ENCODE results near the gene MYMK.

The MYMK gene

GRCh38 chr9:133499892-133500270 lies 24.9 kb downstream of the MYMK start:
- no peak for DNase-seq (ENCODE audit: low spot score)

GRCh38 chr9:133499132-133499891 lies 25.4 kb downstream of the MYMK start:
- no peak for DNase-seq (ENCODE audit: low spot score)

GRCh38 chr9:133496861-133497842 lies 27.6 kb downstream of the MYMK start:
- DNase-seq (ENCODE audit: low spot score), result no peak

DNA sequence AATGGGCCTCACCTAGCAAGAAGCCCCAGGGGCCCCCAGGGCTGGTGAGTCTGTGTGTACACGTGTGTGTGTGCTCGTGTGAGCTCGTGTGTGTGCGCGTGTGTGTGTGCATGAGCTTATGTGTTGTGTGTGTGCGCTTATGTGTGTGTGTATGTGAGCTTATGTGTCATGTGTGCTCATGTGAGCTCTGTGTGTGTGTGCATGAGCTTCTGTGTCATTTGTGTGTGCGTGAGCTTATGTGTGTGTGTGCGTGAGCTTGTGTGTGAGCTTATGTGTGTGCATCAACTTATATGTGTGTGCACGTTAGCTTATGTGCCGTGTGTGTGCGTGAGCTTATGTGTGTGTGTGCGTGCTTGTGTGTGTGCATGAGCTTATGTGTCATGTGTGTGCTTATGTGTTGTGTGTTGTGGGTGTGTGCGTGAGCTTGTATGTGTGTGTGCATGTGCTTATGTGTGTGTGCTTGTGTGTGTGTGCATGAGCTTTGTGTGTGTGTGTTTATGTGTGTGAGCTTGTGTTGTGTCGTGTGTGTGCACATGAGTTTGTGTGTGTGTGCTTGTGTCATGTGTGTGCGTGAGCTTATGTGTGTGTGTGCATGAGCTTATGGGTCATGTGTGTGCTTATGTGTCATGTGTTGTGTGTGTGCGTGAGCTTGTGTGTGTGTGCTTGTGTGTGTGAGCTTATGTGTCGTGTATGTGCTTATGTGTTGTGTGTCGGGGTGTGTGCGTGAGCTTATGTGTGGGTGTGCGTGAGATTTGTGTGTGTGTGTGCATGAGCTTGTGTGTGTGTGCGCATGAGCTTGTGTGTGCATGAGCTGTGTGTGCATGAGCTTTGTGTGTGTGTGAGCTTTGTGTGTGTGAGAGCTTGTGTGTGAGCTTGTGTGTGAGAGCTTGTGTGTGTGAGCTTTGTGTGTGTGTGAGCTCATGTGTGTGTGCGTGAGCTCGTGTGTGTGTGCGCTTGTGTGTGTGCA lies 29.1 kb downstream of the MYMK start:
- no peak for DNase-seq (ENCODE audit: low spot score)

DNA sequence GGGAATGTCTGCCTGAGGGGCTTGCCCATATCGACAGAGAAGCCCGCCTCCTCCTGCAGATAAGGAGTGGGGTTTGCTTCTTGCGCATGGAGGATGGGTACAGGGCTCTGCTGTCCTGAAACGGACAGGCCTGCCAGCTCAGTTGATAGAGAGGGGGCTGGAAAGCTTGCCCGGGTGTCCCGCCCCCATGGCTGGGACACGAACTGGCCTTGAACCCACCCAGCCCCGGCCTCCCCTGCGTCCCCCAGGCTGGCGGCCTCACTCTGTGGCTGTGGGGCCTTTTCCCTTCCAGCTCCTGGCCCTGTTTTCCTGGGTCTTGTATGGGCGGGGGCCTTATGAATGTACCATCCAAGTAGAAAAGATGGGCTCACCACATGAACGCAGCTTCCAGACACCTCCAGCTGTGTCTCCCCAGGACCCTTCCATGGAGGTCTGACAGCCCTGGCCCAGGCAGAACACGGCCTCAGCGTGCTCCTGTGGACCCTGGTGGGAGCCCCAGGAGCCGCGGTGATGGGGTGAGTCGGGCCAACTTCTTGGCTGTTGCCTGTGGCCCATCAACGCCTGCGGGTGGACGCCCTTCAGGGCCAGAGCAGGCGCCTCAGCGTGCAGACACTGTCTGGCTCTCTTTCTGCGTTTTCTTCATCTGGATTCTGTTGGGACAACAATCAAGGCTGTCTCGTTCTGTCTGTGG lies 30.0 kb downstream of the MYMK start:
- DNase-seq (ENCODE audit: low spot score), result no peak

DNA sequence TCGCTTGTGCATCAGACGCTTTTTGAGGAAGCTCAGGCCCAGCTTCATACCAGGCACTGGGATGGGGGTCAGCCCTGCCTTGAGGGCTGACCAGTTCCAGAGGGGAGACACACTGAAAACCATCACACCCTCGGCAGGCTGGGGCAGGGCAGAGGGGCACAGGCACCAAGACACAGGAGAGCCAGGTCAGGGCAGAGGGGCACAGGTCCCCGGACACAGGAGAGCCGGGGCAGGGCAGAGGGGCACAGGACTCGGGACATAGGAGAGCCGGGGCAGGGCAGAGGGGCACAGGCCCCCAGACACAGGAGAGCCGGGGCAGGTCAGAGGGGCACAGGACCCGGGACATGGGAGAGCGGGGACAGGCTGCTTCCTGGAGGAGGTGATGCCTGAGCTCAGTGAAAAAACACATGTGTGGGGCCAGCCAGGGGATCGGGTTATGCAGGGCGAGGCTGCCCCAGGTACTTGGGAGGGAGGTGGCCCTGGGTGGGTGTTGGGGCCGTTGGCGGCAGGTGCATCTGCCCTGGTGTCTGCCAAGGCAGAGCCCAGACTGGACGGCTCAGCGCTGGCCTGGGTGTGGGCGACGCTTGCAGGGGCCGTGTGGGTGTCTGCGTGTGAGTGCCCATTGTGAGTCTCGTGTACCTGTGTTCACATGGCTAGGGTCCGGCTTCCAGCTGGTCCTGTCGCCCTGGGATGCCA lies 30.8 kb downstream of the MYMK start:
- no peak for DNase-seq (ENCODE audit: low spot score)

DNA sequence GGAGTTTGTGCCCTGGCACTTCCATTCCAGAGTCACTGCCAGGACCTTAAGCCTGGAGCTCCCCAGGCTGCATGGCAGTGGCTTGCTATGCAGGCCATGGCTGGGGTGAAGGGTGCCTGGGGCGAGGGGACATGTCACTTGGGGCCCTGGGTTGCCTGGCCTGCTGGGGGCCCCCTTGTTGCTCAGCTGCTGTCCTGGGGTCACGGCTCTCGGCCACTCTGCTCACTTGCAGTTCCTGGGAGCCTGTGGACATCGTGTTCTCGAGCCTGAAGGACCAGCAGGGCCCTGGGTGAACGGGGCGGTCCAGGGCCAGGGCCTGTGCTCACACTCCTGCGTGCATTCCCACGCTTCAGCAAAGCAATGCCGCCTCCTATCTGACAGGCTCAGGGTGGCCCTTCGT lies 31.3 kb downstream of the MYMK start:
- no peak for DNase-seq (ENCODE audit: low spot score)

GRCh38 chr9:133492061-133493021 lies 32.4 kb downstream of the MYMK start:
- no peak for DNase-seq (ENCODE audit: low spot score)

DNA sequence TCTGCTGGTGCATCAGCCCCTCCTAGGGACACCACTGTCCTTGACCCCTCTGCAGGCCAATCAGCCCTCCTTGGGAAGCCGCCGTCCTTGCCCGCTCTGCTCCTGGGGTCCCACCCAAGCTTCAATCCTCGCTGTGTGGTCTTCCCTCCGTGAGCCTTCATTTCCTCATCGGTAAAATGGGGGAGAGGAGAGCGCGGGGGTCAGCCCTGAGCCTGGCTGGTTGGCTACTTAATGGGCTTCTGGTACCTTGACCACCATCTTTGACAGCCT lies 33.2 kb downstream of the MYMK start:
- DNase-seq (ENCODE audit: low spot score), result no peak

DNA sequence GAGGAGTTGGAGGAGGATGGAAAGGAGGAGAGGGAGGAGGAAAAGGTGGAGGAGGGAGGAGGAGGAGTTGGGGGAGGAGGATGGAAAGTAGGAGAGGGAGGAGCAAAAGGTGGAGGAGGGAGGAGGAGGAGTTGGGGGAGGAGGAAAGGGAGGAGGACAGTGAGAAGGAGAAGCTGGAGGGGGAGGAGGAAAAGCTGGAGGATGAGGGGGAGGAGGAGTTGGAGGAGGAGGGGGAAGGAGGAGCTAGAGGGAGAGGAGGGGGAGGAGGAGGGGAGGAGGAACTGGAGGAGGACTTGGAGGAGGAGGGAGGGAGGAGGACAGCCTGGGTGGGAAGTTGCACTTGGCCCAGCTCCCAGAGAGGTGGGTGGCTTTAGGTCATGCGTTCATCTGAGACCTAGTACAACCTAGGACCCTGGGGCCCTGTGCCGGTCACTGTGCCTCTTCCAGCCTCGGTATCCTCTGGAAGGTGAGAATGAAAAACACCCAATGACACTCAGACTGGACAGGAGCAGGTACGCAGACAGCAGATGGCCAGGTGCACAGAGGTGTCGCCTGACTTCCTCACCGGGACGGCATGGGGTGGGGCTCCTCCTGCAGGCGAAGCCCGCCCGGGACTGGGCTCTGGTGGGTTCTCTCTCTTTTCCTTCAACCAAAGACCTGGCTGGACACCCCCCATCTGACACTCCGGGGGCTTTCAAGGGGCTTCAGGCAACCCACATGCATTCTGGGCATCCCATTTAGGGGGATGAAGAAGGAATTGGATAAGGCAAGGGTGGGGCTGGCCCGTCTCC lies 33.7 kb downstream of the MYMK start:
- no peak for DNase-seq (ENCODE audit: low spot score)

GRCh38 chr9:133490201-133490681 lies 34.5 kb downstream of the MYMK start:
- DNase-seq (ENCODE audit: low spot score), result no peak

- DNase-seq (ENCODE audit: low spot score), result no peak
Observed at GRCh38 chr9:133489253-133490190, 35.2 kb downstream of the MYMK start.

- DNase-seq (ENCODE audit: low spot score), result no peak
Observed at GRCh38 chr9:133488686-133489252, 36.0 kb downstream of the MYMK start.

DNA sequence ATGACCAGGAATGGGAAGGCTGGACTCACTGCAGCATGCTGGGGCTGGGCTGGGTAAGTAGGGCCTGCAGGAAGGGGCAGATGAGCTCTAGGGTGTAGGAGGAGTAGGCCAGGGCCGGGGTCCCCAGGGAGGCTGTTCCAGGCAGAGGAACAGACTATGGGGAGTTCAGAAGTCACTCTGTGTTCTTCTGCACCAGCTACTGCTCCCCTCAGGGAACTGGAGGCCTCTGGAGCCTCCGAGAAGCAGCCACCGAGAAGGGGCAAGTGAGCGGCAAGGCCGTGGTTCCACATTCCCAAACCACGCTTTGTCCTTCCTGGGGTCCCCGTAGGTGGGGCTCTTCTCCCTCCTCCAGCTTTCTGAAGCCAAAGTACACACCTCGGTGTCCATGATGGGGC lies 37.4 kb downstream of the MYMK start:
- DNase-seq (ENCODE audit: low spot score), result no peak

- no peak for DNase-seq (ENCODE audit: low spot score)
Observed at GRCh38 chr9:133485531-133486260, 39.1 kb downstream of the MYMK start.

GRCh38 chr9:133484671-133485437 lies 39.9 kb downstream of the MYMK start:
- DNase-seq (ENCODE audit: low spot score), result no peak

Data from LoVo (cell line).